Liver (tissue), 9 donors: ENCODE results near the gene CD300H. TPM values are rescaled to one million over a fixed set of nuclear protein-coding genes. Genes with fewer than 3 reads are reported as not detected.

ENCODE experiments used
- DNase-seq: peaks from one replicate; pipeline ENCODE4 v3.0.0-alpha.2; 2017; ENCODE audit warnings: low spot score
- H3K27ac ChIP-seq, 2 donors: one replicate each; pipeline ENCODE4 v1.7.0; 2013; ENCODE audit warnings: inconsistent platforms in 2 of 2, low read length in 2 of 2, control low read depth in 1 of 2, low read depth in 1 of 2, mild to moderate bottlenecking in 1 of 2
- H3K27me3 ChIP-seq, 4 donors: one replicate each; pipeline versions ENCODE4 v1.6.1 to v1.7.0; 2013; ENCODE audit warnings: low read length in 3 of 4, inconsistent platforms in 1 of 4, mild to moderate bottlenecking in 1 of 4, moderate library complexity in 1 of 4; ENCODE audit not compliant: control insufficient read depth in 4 of 4, insufficient read depth in 4 of 4
- H3K36me3 ChIP-seq, 4 donors: one replicate each; pipeline versions ENCODE4 v1.6.1 to v1.7.0; 2013; ENCODE audit warnings: low read length in 3 of 4, mild to moderate bottlenecking in 3 of 4, low read depth in 1 of 4, moderate library complexity in 1 of 4; ENCODE audit not compliant: control insufficient read depth in 4 of 4, insufficient read depth in 3 of 4
- H3K4me1 ChIP-seq, 4 donors: one replicate each; pipeline versions ENCODE4 v1.6.1 to v1.7.0; 2013; ENCODE audit warnings: low read length in 3 of 4, mild to moderate bottlenecking in 3 of 4, moderate library complexity in 1 of 4; ENCODE audit not compliant: control insufficient read depth in 4 of 4, insufficient read depth in 4 of 4
- H3K4me3 ChIP-seq, 3 donors: one replicate each; pipeline versions ENCODE4 v1.6.1 to v1.7.0; 2013; ENCODE audit warnings: low read length in 3 of 3, control low read depth in 1 of 3, low read depth in 1 of 3, mild to moderate bottlenecking in 1 of 3
- H3K9ac ChIP-seq, 2 donors: one replicate each; pipeline ENCODE4 v1.7.0; 2013; ENCODE audit warnings: low read length in 2 of 2, mild to moderate bottlenecking in 2 of 2, moderate library complexity in 2 of 2, control low read depth in 1 of 2, low read depth in 1 of 2
- H3K9me3 ChIP-seq, 4 donors: one replicate each; pipeline versions ENCODE4 v1.6.1 to v1.7.0; 2013; ENCODE audit warnings: low read length in 3 of 4; ENCODE audit not compliant: control insufficient read depth in 4 of 4
- ATF3 ChIP-seq: IDR thresholded peaks from 2 replicates; pipeline ENCODE4 v1.6.1; 2016; ENCODE audit warnings: antibody characterized with exemption
- CTCF ChIP-seq: fragments of 150-350 bp; IDR thresholded peaks from 2 replicates; pipeline ENCODE4 v1.5.1; 2017; ENCODE audit warnings: improper control_type of control experiment, low read depth, low read length; ENCODE audit not compliant: missing input control
- EGR1 ChIP-seq, 2 donors: IDR thresholded peaks; 2 replicates each; pipeline ENCODE4 v1.6.1; 2016 to 2018; ENCODE audit warnings: antibody characterized with exemption in 2 of 2, low read depth in 2 of 2
- FOXA1 ChIP-seq: IDR thresholded peaks from 2 replicates; pipeline ENCODE4 v1.6.1; 2016; ENCODE audit warnings: antibody characterized with exemption
- FOXA2 ChIP-seq: IDR thresholded peaks from 2 replicates; pipeline ENCODE4 v1.6.1; 2016; ENCODE audit warnings: antibody characterized with exemption
- GABPA ChIP-seq, 2 donors: IDR thresholded peaks in 1 of 2; conservative IDR thresholded peaks in 1 of 2; 2 replicates each; pipeline ENCODE4 v1.6.1; 2016; ENCODE audit warnings: antibody characterized with exemption in 2 of 2, mild to moderate bottlenecking in 1 of 2, moderate library complexity in 1 of 2
- HNF4A ChIP-seq, 2 donors: conservative IDR thresholded peaks; 2 replicates each; pipeline ENCODE4 v1.6.1; 2016; ENCODE audit warnings: antibody characterized with exemption in 2 of 2, mild to moderate bottlenecking in 2 of 2
- HNF4G ChIP-seq: IDR thresholded peaks from 2 replicates; pipeline ENCODE4 v1.6.1; 2016; ENCODE audit warnings: antibody characterized with exemption
- MAX ChIP-seq: IDR thresholded peaks from 2 replicates; pipeline ENCODE4 v1.6.1; 2016; ENCODE audit warnings: antibody characterized with exemption
- NR2F2 ChIP-seq: IDR thresholded peaks from 2 replicates; pipeline ENCODE4 v1.6.1; 2016; ENCODE audit warnings: antibody characterized with exemption
- RAD21 ChIP-seq, 2 donors: IDR thresholded peaks; 2 replicates each; pipeline ENCODE4 v1.6.1; 2016; ENCODE audit warnings: antibody characterized with exemption in 2 of 2, mild to moderate bottlenecking in 2 of 2
- REST ChIP-seq: IDR thresholded peaks from 2 replicates; pipeline ENCODE4 v1.6.1; 2016; ENCODE audit warnings: antibody characterized with exemption, mild to moderate bottlenecking
- RXRA ChIP-seq, 2 donors: IDR thresholded peaks; 2 replicates each; pipeline ENCODE4 v1.6.1; 2017 to 2018; ENCODE audit warnings: antibody characterized with exemption in 2 of 2, mild to moderate bottlenecking in 1 of 2
- SP1 ChIP-seq: IDR thresholded peaks from 2 replicates; pipeline ENCODE4 v1.6.1; 2018; ENCODE audit warnings: antibody characterized with exemption, mild to moderate bottlenecking
- YY1 ChIP-seq: IDR thresholded peaks from 2 replicates; pipeline ENCODE4 v1.6.1; 2016; ENCODE audit warnings: antibody characterized with exemption, mild to moderate bottlenecking
- ZBTB33 ChIP-seq: IDR thresholded peaks from 2 replicates; pipeline ENCODE4 v1.6.1; 2016; ENCODE audit warnings: antibody characterized with exemption
- WGBS: extraction: QIAGEN DNeasy Blood & Tissue Kit; methylation state at CpG from one replicate; pipeline ENCODE4 v1.1.7; 2013; 5-methylcytosine and 5-hydroxymethylcytosine counted together
- polyA plus RNA-seq, 2 donors: library from polyadenylated mRNA; stranded (reverse) in 1 of 2; unstranded in 1 of 2; fragments of 200-250 nt in 1 of 2; fragments of >200 nt in 1 of 2; fragmentation: Nextera tagmentation in 1 of 2; extraction: Ambion mirVana in 1 of 2; gene quantifications; one replicate each; pipeline versions ENCODE4 v1.2.1 to v1.2.3, GENCODE V29; 2013 to 2015
- total RNA-seq, 2 donors: library from RNA; depleted of rRNA; stranded (reverse); fragments of >200 nt; gene quantifications; one replicate each; pipeline ENCODE4 v1.2.3, GENCODE V29; 2014
- donor health status: healthy.
- donor health status: healthy.
- donor health status: healthy.
- donor health status: healthy.
- donor health status: healthy.

The CD300H gene
- total and polyA plus RNA-seq, 4 donors: 0.47 TPM; not detected in 3

GRCh38 chr17:74531231-74531761 is 36.0 kb downstream of the CD300H start, which contains the start of gene CD300LB:
CD300LB (minus strand) TSS chr17:74531475; CDS start chr17:74531350, 125 bp downstream.
- Histone ChIP-seq H3K36me3 (no peaks in the 10 kb centered on the region), H3K27me3 (peaks cover 0 to 8% (median 0%) of the 10 kb centered on the region in 4 donors), H3K27ac (peak within 1 kb of the TSS; percentile 19 to 35), H3K9me3 (no peaks in the 10 kb centered on the region), H3K4me1 (no peaks in the 10 kb centered on the region), H3K9ac (no peak within 1 kb of the TSS), H3K4me3 (no peak within 1 kb of the TSS)
- TF ChIP-seq GABPA (IDR thresholded peaks at IDR 0.05 in 1 of 2, conservative IDR thresholded peaks at IDR 0.05 in 1 of 2) (no peak), FOXA1 (no peak), YY1 (no peak), CTCF (no peak), REST (no peak), MAX (no peak), RAD21 (IDR thresholded peaks at IDR 0.05) (no peak), ATF3 (no peak), HNF4A (conservative IDR thresholded peaks at IDR 0.05) (no peak), HNF4G (no peak), FOXA2 (no peak)
- WGBS: 57% methylated on average over 10 of the region's 10 CpGs
- peak; percentile 12 for DNase-seq

- TF ChIP-seq MAX (no peak), HNF4A (conservative IDR thresholded peaks at IDR 0.05) (no peak), EGR1 (IDR thresholded peaks at IDR 0.05; ENCODE audit: low read depth in 2 of 2) (no peak), SP1 (no peak), YY1 (no peak), ATF3 (no peak), CTCF (no peak), FOXA1 (no peak), REST (no peak), RAD21 (IDR thresholded peaks at IDR 0.05) (no peak), ZBTB33 (no peak), NR2F2 (no peak), RXRA (IDR thresholded peaks at IDR 0.05) (no peak), FOXA2 (no peak), HNF4G (no peak)
- Histone ChIP-seq H3K9me3 (no peaks in the 10 kb centered on the region), H3K27ac (no peak overlapping the region), H3K4me3 (no peak overlapping the region), H3K9ac (no peak overlapping the region), H3K4me1 (no peaks in the 10 kb centered on the region), H3K27me3 (peaks cover 0 to 8% (median 0%) of the 10 kb centered on the region in 4 donors), H3K36me3 (no peaks in the 10 kb centered on the region)
- 70% methylated on average over 5 of the region's 5 CpGs for WGBS
- peak; percentile 14 for DNase-seq
These were observed 36.5 kb downstream of the CD300H start for GRCh38 chr17:74530831-74531150.
